ENCODE results near the gene TPPP.
A peak's percentile ranks its signal among the peaks of the same experiment; 100 is the strongest.
"Not testable (repeated sequence)": the region's sequence is repeated elsewhere in the genome, so short reads cannot be mapped to it uniquely, and the experiment has no call there.

TPPP gene

GRCh38 chr5:693271-694041 lies at the start of gene TPPP:
Gene TPPP (minus strand): TSS chr5:693352. CDS start chr5:678060, 15,292 bp downstream.
- peak; percentile 75 to 86 (median 77) for DNase-seq

- DNase-seq: not testable (repeated sequence)
Measured at GRCh38 chr5:742276-742675, 49.1 kb upstream of the TPPP start.

- not testable (repeated sequence) for DNase-seq
Measured at GRCh38 chr5:734145-734544, 41.0 kb upstream of the TPPP start.

- not testable (repeated sequence) for DNase-seq
Measured at GRCh38 chr5:732754-733454, 39.8 kb upstream of the TPPP start.

GRCh38 chr5:729225-729624 lies 36.1 kb upstream of the TPPP start:
- not testable (repeated sequence) for DNase-seq

- DNase-seq: not testable (repeated sequence)
Measured at GRCh38 chr5:727087-727486, 33.9 kb upstream of the TPPP start.

GRCh38 chr5:723865-724264 lies 30.7 kb upstream of the TPPP start:
- DNase-seq: not testable (repeated sequence)

- not testable (repeated sequence) for DNase-seq
Measured at GRCh38 chr5:723309-723708, 30.2 kb upstream of the TPPP start.

GRCh38 chr5:719379-719778 lies 26.2 kb upstream of the TPPP start:
- DNase-seq: not testable (repeated sequence)

GRCh38 chr5:717143-717542 lies 24.0 kb upstream of the TPPP start:
- no peak for DNase-seq

- not testable (repeated sequence) for DNase-seq
Measured at GRCh38 chr5:716740-717139, 23.6 kb upstream of the TPPP start.

- not testable (repeated sequence) for DNase-seq
Measured at GRCh38 chr5:715636-716035, 22.5 kb upstream of the TPPP start.

GRCh38 chr5:714215-715118 lies 21.3 kb upstream of the TPPP start:
- not testable (repeated sequence) for DNase-seq

GRCh38 chr5:713686-714085 lies 20.5 kb upstream of the TPPP start:
- not testable (repeated sequence) for DNase-seq

- DNase-seq: not testable (repeated sequence)
Measured at GRCh38 chr5:708848-709517, 15.8 kb upstream of the TPPP start.

- not testable (repeated sequence) for DNase-seq
Measured at GRCh38 chr5:708374-708773, 15.2 kb upstream of the TPPP start.

- not testable (repeated sequence) for DNase-seq
Measured at GRCh38 chr5:706127-706526, 13.0 kb upstream of the TPPP start.

GRCh38 chr5:696753-697702 lies 3.9 kb upstream of the TPPP start:
- DNase-seq: not testable (repeated sequence)

- not testable (repeated sequence) for DNase-seq
Measured at GRCh38 chr5:696191-696590, 3.0 kb upstream of the TPPP start.

GRCh38 chr5:695475-695874 lies 2.3 kb upstream of the TPPP start:
- not testable (repeated sequence) for DNase-seq

GRCh38 chr5:694042-694431 lies 885 bp upstream of the TPPP start:
- DNase-seq: not testable (repeated sequence)
